HCEC 1CT (cell line): Measurements from ENCODE around the gene ADAMTS3.
"Not testable (repeated sequence)": the region's sequence is repeated elsewhere in the genome, so short reads cannot be mapped to it uniquely, and the experiment has no call there.

Experiments used
- DNase-seq: peaks from one replicate; pipeline ENCODE4 v3.0.0-alpha.2; 2017

Gene ADAMTS3

DNA sequence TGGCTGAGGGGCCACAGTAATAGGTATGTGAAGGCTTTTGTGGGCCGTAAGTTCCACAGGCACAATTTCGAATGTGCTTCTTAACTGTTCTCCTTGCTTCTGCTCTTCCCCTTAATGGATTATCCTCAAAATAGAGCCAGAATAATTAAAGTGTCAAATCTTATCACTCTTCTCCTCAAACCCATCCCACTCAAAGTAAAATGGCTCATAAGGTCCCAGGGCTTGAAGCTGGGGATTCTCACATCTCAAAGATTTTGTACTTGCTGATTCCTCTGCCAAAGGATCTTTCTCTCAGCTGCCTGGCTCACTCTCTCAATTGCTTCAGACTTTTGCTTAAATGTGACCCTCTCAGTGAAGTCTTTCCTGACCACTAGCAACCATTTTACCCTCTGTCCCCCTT, 16.6 kb downstream of the ADAMTS3 start:
- DNase-seq = no peak

DNA sequence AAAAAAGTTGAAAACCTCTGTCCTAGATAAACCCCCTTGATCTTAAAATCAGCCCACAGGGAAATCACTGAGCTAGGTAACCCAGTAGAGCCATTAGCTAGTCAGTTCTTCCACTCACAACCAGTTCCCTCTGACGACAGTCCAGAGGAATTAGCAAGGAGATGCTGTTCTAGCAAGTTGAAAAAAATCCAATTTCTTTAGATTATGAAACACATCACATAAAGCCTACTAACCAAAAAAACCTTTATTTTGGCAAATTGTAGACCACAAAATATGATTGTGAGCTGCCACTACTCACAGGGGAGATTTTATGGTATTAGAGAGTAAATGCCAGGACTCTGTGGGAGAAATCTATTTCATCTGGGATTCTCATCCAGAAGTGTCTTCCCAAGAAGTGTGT, 22.6 kb downstream of the ADAMTS3 start:
- no peak for DNase-seq

DNA sequence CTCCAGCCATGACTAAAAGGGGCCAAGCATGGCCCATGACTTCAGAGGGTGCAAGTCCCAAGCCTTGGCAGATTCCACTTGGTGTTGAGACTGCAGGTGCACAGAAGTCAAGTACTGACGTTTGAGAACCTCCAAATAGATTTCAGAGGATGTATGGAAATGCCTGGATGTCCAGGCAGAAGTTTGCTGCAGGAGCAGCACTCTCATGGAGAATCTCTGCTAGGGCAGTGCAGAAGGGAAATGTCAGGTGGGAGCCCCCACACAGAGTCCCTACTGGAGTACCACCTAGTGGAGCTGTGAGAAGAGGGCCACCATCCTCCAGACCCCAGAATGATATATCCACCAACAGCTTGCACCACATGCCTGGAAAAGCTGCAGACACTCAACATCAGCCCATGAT, 28.3 kb downstream of the ADAMTS3 start:
- DNase-seq = not testable (repeated sequence)

DNA sequence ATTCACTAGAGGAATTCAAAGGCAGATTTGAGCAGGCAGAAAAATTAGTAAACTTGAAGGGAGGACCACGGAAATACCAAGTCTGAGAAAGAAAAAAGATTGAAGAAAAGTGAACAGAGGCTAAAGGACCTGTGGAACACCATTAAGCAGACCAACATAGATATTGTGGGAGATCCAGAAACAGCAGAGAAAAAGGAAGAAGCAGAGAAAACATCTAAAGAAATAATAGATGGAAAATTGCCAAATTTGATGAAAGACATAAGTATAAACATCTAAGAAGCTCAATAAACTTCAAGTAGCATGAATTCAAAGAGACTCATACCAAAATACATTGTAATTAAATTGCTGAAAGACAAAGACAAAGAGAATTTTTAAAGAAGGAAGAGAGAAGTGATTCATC, 31.0 kb downstream of the ADAMTS3 start:
- DNase-seq = no peak

DNA sequence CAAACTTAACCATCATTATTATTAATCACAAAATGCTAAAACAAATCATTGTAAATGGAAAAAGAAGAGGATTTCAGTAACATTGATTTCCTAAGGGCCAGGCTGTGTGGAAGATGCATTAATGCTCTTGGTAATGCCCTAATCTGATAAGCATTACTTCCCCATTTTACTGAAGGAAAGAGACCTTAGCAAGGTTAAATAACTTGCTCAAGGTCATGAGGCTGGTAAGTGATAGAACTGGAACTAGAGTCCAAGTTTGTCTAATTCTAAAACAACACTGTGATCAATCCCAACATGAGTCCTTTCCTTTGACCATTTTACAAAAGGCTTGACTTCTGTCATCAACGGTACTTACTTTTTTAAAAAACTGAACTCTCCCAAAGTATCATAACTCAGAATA, 32.6 kb downstream of the ADAMTS3 start:
- no peak for DNase-seq

DNA sequence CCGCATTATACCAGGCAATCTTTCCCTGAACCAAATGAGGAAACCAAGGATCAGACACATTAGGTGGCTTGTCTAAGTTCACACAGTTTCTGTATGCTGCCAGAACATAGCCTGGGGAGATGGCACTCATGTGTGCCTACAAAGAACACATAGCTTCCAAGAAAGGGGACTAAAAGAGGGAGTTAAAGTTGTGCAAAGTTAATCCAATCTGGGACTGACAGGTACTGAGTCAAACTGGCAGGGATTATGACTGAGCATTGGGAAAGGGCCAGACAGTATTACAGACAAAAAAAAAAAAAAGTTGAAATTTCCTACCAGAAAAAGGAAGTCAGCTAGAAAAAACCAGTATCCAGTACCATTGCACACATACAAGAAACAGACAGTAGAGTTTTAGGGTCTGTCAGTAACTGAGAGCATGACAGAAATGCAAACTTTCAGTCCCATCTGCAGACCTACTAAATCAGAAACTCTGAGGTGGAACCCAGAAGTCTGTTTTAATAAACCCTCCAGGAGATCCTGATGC, 37.2 kb downstream of the ADAMTS3 start:
- DNase-seq = no peak

DNA sequence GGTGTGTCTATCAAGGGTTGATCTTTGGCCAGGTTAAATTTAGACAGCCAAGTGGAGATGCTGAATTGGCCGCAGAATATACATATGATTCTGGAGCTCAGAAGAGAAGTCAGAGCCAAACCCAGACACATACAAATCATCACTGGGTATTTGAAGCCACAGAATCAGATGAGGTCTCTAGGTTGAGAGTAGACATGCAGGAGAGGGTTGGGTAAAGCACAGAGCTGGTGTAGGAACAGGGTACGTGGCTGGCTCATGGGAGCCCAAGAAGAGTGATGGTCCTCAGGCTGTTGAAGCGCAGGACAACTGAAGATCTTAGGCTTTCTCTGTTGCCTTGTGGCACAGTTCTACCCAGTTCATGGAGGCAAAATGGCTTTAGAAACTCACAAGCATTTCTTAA, 37.7 kb downstream of the ADAMTS3 start:
- DNase-seq = no peak

DNA sequence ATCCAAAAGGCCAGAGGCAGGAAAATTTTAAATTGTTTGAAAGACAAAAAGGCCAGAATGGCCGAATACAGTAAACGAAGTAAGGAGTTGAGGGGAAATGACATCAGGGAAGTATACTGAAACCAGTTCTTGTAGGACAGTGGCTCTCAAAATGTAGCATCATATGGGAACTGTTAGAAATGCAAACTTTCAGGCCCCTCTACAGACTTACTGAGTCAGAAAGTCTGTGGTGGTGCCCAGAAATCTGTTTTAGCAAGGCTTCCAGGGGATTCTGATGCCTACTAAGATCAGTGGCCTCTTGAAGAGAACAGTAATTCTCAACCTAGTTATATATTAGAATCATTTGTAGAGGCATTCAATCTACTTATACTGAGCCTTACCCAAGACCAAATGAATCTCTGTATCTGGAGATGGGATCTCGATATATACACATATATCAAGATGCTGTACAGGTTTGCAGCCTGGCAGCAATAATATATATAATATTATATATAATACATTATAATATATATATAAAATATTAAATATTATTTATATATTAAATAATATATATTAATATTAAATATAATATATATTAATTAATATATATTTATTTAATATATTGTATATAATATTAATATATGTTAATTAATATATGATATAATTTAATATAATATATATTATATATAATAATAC, 39.7 kb downstream of the ADAMTS3 start:
- DNase-seq = no peak

DNA sequence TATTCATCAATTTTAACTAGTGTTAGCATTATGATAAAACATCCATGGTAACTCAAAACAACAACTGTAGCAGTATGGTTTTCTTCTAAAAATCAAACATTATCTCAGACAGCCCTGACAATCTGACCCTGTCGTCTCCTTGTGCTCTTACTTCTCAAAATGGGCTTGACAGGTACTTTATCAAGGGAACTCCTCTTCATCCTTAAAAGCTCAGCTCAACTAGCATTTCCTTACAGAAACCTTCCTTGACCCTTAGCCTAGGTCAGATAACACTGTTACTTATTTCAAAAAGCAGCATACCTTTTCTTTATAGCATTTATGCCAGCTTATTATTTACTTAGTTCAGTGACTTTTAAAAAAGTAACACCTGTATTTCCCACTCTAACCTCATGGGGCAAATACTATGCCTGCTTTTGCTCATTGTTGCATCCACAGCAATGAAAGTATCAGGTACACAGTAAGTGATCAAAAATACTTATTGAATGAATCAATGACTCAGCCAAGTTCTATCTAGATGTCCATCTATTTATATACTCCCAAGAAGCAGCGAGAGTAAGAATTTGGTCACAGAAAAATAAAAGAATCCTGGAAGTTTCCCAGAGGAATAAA, 41.9 kb downstream of the ADAMTS3 start:
- DNase-seq = no peak

DNA sequence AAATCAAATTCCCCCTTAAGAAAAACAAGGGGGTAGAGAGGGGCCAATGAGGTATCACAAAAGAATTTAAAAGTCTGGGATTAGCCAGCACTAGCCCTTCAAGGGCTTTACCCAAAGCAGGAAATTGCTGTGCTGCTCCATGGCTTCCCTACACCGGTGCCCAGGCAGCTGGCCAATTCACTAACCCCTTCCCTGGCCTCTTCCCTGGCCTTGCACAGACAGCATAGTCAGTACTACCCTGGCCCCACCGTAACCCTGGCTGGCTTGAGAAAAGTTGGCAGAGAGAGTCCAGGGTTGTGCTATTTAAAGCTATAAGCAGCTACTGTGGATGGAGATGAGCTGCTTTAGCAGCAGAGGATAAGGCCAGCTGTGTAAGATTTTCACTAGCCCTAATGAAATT, 43.1 kb downstream of the ADAMTS3 start:
- DNase-seq = no peak

DNA sequence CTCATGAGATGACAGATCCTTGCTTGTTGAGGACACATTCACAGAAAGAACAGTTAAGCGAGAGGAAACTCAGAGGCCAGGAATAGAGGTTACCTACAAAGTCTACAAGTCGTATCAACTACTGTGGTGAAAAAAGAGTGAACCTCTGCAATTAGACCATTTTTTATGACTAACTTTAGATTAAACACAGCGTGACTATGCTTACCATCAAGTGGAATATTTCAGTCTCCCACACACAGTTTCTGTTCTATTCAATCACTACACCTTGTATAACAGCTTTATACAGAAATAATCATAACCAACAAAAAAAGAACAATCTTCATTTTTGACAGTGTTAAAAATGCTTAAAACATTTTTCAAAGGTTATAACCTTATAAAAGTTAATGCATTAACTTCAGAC, 46.6 kb downstream of the ADAMTS3 start:
- no peak for DNase-seq

DNA sequence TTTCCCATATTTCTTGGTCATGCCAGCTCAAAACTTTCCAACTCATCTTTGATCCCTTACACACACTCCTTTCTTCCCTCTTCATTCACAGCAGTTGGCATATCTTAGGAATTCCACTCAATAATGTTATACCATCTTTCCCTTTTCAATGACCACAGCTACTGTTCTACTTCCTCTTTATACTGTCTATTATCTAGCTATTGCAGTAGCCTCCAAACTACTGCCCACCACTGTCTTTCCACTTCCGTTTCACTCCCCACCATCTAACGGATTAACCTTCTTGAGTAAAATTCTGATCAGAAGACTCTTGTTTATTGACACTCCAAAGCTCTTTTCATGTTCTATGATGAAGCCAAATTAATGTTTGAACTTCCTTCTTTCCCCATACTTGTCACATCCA, 55.8 kb downstream of the ADAMTS3 start:
- no peak for DNase-seq

DNA sequence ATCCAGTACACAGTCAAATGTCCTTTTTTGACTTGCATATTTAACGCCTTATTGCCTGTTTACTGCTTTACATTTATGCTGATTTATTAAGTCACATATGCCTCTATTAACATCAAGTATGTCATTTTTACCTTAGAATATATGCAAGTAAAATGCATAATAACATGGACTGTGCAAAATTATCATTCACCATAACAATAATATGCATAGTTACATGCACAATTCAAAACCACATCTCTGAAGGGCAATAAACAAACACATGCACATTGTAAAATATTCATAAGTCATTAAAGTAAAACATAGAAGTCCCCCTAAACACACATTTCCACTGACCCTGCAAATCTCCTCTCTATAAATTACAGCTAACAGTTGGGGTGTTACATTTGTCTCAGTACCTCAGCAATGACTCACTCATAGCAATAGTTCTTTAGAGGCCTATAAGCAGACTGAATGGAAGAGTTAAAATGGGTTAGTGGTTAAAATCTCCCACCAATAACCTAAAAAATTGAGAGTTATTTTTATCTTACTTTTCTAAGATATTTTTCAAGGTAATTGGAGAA, 61.1 kb downstream of the ADAMTS3 start:
- DNase-seq = no peak

DNA sequence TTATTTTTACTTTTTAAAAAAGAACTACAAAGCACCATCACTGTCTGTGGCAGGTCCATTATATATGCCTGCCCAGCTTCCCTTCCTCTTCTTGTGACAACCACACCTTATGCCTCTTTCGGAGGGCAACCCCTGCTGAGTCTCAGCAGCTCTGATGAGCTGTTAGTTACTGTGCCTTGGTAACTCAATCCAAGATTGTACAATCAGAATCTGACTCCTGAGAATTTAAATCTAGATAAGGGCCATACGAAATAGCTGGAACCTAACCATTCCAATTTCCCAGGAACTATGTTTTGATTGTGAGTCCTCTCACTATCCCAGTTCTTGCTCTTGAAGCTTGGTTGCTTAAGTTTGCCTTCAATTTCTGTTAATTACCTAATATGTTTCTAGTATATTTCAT, 61.9 kb downstream of the ADAMTS3 start:
- no peak for DNase-seq

DNA sequence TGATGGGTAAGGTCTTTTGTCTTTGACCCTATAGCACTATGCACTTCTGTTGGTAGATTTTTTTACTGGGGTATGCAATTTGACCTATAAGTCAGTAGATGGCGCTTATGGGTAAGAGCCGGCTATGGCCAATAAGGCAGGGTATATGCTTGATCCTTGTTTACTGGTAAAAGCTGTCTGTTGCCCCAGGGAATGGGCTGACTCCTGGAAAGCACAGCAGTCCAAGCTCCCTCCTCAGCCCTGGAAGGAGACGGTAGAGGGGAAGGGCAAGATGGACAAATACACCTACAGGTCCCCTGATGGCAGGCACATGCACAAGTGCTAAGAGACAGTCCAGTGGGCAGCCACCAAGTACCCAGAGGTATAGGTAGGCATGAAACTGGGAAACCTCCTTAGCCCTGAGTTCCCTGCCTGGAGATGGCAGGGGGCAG, 63.7 kb downstream of the ADAMTS3 start:
- DNase-seq = no peak

DNA sequence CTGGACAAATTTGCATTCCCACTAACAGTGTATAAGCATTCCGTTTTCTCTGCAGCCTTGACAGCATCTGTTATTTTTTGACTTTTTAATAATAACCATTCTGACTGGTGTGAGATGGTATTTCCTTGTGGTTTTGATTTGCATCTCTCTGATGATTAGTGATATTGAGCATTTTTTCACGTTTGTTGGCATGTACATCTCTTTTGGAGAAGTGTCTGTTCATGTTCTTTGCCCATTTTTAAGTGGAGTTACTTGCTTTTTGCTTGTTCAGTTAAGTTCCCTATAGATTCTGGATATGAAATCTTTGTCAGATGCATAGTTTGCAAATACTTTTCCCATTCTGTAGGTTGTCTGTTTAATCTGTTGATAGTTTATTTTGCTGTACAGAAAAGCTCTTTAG, 68.8 kb downstream of the ADAMTS3 start:
- no peak for DNase-seq

DNA sequence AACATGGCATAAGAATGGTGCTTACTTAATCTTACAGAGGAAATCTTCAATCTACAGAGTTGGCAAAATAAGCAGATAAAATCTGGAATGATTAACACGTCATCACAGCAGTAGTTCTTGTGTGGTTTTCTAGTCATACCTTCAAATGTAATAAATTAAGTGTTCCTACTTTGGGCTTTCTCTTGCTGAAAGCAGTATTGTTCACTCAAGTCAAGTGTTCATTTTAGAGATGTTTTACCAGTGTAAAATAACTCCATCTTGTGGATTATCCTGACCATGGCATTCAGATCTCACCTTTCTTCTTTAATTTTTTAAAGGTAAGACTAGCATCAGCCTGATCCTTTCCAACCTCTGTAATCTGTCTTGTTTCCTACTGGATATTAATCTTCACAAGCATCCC, 72.9 kb downstream of the ADAMTS3 start:
- DNase-seq = no peak

DNA sequence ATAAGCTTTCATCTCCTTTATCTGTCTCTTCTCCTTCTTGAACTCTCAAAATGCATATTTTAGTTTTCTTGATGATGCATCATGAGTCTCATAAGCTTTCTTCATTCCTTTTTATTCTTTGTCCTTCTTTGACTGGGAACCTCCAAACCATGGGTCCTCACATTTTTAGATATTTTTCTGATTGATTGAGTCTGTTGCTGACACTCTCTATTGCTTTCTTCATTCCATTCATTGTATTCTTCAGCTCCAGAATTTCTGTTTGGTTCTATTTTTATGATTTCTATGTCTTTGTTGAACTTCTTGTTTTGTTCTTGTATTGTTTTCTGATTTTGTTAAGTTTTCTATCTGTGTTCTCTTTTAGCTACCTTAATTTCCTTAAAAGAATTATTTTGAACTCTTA, 74.9 kb downstream of the ADAMTS3 start:
- no peak for DNase-seq

DNA sequence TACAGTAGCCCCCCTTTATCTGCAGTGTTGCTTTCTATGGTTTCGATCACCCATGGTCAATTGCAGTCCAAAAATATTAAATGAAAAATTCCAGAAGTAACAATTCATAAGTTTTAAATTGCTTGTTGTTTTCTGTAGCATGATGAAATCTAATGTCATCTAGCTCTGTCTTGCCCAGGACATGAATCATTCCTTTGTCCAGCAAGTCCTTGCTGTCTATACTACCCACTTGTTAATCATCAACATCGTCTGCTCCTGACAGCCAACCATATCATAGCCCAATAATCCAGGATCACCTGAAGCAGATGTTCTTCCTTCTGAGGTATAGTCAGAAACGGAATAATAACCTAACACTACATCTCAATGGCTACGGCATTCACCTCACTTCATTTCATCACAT, 79.8 kb downstream of the ADAMTS3 start:
- DNase-seq = no peak

DNA sequence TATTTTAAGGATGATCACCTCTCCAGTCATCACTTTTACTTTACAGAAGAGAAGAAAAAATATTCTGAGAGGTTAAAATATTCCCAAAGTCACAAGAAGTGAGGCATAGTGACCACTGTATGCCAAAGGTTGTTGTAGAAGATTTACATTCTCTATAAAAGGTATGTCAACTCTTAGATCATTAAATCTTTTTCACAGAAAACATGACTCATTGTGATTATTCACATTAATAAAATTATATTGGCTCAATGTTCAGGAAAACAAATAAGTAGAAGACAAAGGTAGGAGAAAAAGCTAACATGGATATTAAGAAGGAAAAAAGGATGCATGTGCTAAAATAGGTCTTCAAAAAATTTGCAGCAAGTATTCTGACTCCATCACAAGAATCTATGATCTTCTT, 82.0 kb downstream of the ADAMTS3 start:
- DNase-seq = no peak

DNA sequence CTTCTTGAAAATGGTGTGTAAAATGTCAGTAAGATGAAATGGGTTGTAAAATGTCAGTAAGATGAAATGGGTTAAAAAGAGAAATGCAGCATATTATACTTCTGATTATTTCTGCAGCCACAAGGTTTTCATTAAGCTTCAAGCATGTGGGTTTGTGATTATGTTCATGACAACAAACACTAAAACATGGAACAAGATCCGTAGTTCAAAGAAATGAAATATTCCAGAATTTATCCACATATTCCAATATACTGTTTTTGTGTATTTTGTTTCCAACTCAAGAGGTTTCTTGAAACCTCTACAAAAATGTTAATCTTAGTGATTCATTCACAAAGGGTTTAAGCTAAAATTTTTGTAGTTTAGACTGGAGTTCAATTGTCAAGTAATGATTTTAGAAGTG, 84.0 kb downstream of the ADAMTS3 start:
- no peak for DNase-seq

DNA sequence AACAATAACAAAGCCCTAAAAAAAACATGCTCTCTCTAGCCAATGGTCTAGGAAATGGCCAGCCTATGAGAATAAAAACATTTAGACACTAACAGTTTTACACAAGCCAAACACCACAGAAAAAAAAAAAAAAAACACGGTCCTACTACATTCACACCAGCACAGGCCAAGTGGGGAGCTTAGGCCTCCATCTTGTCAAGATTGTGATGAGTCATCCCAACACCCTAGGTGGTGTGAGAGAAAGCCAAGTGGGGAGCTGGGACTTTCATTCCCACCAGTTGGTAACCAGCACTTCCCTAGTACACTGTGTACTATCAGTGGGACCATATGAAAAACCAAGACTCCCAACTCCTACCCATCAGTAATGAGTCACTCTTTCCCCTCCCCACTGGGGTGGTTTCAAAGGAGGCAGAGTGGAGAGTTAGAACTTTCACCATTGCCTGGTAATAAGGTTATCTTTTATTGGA, 95.6 kb downstream of the ADAMTS3 start:
- DNase-seq = no peak

DNA sequence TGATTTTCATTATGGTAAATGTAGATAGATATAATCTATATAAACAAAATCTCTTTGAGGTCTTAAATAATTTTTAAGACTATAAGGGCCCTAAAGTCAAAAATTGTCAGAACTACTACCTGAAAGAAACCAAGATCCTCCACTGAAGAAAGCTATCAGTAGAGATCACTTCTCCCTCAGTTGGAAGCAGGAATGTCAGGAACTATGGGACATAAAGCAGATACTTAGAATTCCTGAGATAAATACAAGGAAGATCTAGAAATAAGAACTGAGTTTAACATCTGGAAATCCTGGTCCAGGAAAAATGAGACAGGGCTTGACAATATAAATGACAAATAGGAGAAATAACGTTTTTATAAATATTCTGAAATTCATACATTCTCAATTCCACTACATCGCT, 97.2 kb downstream of the ADAMTS3 start:
- no peak for DNase-seq

DNA sequence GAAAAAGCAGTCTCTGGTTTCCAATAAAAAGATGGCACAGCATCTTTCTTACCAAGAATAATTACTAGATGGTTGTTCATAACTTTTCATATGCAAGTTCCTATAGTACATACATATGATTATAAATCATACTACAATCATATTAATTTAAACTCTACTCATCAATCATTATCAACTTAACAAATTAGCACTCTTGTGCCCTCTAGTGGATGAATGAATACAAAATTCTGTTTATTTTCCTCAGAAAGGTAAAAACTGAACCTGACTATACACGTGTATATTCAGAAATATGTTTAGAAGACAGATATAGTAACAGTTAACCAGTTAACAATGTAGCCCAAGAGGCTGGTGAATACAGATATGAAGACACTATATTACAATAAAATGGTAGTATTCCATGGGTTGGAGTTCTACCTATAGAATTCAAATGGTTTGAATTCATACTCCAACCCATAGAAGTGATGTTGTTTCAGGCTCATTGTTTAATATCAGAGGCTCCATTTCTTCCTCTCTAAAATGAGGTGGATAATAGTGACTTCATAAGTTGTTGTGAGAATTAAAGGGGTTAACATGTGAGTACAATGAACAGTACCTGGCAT, 100.0 kb downstream of the ADAMTS3 start:
- peak; percentile 0 for DNase-seq
